Measurements from ENCODE around the gene NTS. TPM values are rescaled to one million over a fixed set of nuclear protein-coding genes. Genes with fewer than 3 reads are reported as not detected.

Gene NTS
- total and polyA plus RNA-seq, 3 donors from 2014 or later, result 1.2 TPM; not detected in 2

DNA sequence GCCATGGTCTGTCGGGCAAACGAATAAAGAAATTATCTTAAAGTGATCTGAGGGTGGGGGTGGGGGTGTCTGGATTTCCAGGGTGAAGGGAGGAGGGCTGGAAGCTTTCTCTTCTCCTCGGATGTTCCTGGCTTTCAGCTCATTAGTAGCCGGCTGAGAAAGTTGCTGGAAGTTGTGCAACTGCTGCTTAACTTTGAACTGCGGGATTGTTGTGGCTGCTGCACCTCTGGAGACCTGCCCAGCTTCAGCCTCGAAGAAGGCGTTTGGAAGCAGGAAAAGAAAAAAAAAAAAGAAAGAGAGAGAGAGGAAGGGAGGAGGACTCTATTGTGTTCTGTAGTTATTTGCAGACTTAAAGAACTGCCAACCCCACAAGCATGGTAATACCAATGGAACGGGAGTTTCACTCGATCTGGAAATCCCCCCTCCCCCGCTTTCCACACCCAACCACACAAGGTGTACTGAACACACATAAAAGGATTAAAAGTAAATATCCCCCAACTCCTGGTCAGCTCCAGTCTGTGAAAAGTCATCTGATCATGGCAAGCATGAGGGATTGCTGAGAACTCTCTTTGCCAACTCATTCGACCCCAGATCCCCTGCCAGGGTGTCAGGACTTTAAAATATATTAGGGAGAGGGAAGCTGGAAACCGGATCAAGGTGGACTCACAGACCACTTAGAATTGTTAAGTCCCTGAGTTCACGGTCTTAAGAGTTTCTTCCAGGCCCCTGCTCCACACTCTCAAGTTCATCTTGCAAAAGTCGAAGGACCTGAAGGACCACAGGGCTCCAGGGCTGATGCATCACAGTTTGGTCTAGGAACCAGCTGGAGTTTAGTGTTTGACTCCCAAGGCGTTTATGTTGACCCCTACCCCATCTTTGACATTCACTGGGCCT, 37.7 kb upstream of the NTS start, which contains the start of gene RASSF9:
Gene RASSF9, minus strand, starts transcription at position 213 of the 894 bp plus-strand sequence. Its CDS starts 208 bp downstream, at position 5.
- DNase-seq, result peak; percentile 69
- Histone ChIP-seq H3K27ac (peak within 1 kb of the TSS in 1 of 2 donors; percentile 41), H3K36me3 (ENCODE audit: low read depth, missing control alignments) (no peaks in the 10 kb centered on the region), H3K4me1 (no peaks in the 10 kb centered on the region), H3K27me3 (no peaks in the 10 kb centered on the region), H3K4me3 (peak within 1 kb of the TSS; percentile 11 to 19), H3K9me3 (no peaks in the 10 kb centered on the region)
- WGBS, 2 donors, result 17 to 21% methylated on average over 15 of the region's 15 CpGs
- intact Hi-C loops (cut with DNase I; ENCODE audit: low total_unique reads), result no loop called here
- TF ChIP-seq POLR2A (IDR thresholded peaks at IDR 0.05), result no peak
- TF ChIP-seq, protein P1, sequence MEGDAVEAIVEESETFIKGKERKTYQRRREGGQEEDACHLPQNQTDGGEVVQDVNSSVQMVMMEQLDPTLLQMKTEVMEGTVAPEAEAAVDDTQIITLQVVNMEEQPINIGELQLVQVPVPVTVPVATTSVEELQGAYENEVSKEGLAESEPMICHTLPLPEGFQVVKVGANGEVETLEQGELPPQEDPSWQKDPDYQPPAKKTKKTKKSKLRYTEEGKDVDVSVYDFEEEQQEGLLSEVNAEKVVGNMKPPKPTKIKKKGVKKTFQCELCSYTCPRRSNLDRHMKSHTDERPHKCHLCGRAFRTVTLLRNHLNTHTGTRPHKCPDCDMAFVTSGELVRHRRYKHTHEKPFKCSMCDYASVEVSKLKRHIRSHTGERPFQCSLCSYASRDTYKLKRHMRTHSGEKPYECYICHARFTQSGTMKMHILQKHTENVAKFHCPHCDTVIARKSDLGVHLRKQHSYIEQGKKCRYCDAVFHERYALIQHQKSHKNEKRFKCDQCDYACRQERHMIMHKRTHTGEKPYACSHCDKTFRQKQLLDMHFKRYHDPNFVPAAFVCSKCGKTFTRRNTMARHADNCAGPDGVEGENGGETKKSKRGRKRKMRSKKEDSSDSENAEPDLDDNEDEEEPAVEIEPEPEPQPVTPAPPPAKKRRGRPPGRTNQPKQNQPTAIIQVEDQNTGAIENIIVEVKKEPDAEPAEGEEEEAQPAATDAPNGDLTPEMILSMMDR (IDR thresholded peaks at IDR 0.05), result no peak

DNA sequence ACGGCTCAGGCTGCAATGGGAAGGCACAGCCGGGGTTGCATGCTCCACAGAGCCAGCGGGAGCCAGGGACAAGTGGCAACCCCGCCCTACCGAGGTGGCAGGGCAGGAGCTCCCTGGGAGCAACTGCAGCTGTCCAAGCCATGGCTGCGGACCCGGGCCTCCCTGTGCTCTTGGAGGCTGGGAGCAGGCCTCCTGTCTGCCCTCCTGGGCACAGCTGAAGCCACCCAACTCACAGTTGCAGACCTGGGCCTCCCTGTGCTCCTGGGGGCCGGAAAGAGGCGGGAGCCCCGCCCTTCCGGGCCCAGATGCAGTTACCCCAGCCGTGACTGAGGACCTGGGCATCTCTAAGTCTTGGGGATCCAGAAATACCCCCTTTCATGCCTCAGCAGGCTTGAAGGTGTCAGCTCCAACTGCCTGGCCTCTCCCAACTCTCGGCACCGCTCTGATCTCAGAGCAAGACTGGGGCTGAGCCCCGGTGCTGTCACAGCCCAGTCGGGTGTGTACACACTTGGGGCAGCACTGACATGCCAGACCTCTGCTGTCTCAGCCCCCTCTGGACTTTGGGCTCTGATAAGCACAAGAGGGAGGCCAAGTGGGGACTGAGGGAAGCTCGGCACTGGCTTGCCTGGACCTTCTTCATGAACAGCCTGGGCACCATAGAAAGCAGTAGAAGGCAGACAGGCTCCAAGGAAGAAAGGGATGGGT, 30.3 kb upstream of the NTS start:
- WGBS, 2 donors, result 71 to 74% methylated on average over 8 to 17 of the region's 17 CpGs
- Histone ChIP-seq H3K4me1 (no peaks in the 10 kb centered on the region), H3K27me3 (no peaks in the 10 kb centered on the region), H3K36me3 (ENCODE audit: low read depth, missing control alignments) (no peaks in the 10 kb centered on the region), H3K27ac (no peak overlapping the region), H3K4me3 (peak overlapping the region in 1 of 2 donors; percentile 17), H3K9me3 (no peaks in the 10 kb centered on the region)
- DNase-seq, result no peak
- intact Hi-C loops (cut with DNase I; ENCODE audit: low total_unique reads), result no loop called here
- TF ChIP-seq POLR2A (IDR thresholded peaks at IDR 0.05), result no peak
- TF ChIP-seq, protein P1 (IDR thresholded peaks at IDR 0.05), result no peak

DNA sequence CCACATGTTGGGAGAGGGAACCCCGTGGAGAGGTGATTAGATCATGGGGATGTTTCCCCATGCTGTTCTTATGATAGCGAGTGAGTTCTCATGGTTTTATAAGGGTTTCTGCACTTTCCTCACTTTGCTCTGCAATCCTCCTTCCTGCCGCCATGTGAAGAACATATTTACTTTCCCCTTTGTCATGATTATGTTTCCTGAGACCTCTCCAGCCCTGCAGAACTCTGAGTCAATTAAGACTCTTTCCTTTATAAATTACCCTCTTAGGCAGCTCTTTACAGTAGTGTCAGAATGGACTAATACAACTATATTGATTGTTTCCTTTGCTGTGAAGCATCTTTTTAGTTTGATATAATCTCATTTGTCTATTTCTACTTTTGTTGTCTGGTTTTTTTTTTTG, 24.8 kb upstream of the NTS start:
- TF ChIP-seq, protein P1 (IDR thresholded peaks at IDR 0.05), result no peak
- TF ChIP-seq POLR2A (IDR thresholded peaks at IDR 0.05), result no peak
- Histone ChIP-seq H3K4me3 (no peak overlapping the region), H3K36me3 (ENCODE audit: low read depth, missing control alignments) (no peaks in the 10 kb centered on the region), H3K27me3 (no peaks in the 10 kb centered on the region), H3K27ac (no peak overlapping the region), H3K9me3 (no peaks in the 10 kb centered on the region), H3K4me1 (no peaks in the 10 kb centered on the region)
- intact Hi-C loops (cut with DNase I; ENCODE audit: low total_unique reads), result no loop called here
- no peak for DNase-seq
- 61 to 64% methylated on average over 3 of the region's 3 CpGs for WGBS, 2 donors

DNA sequence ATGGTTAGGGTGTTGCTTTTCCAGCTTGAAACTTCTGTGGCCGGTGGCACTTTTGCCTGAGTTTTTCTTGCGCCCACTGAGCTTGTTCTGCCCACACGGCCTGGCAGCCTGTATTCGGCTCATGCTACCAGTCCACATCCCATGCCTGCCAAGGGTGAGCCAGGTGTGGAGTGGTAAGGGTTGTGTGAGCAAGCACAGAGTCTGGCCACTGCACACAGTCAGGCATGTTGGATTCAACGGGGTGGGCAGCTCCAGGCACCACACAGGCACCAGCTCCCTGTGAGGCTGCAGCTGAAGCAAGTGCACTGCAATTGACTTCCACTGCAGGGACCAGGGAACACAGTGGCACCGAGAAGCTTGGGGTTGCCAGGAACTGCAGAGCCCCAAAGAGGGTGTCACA, 18.8 kb upstream of the NTS start:
- TF ChIP-seq, protein P1 (IDR thresholded peaks at IDR 0.05), result no peak
- no peak for TF ChIP-seq POLR2A (IDR thresholded peaks at IDR 0.05)
- no peak overlapping the region for H3K4me3 ChIP-seq
- no peaks in the 10 kb centered on the region for H3K27me3 ChIP-seq
- intact Hi-C loops (cut with DNase I; ENCODE audit: low total_unique reads), result no loop called here
- H3K9me3 ChIP-seq, result no peaks in the 10 kb centered on the region
- DNase-seq, result no peak
- WGBS, 2 donors, result 89 to 94% methylated on average over 6 of the region's 6 CpGs
- no peaks in the 10 kb centered on the region for H3K36me3 ChIP-seq (ENCODE audit: low read depth, missing control alignments)
- no peaks in the 10 kb centered on the region for H3K4me1 ChIP-seq
- H3K27ac ChIP-seq, result no peak overlapping the region

Measured in testis (tissue), 3 donors.